OCI-LY7 (cell line): ENCODE data around the gene IFT88. TPM values are rescaled to one million over a fixed set of nuclear protein-coding genes. Genes with fewer than 3 reads are reported as not detected.

Source experiments
- BruUV-seq: library from RNA; stranded (reverse); fragments of 400-500 nt; replicated peaks from 2 replicates; lab custom pipeline; 2021; lab: Mats Ljungman, UMichigan
- CTCF ChIA-PET: fragments of 300-600 bp; sonication (Branson Sonifier 250); formaldehyde crosslinking; loops from one replicate; lab custom pipeline; 2022; ENCODE audit warnings: antibody characterized with exemption; ENCODE audit not compliant: unreplicated experiment; lab: Charles Lee
- POLR2A ChIA-PET: fragments of 300-600 bp; sonication (Branson Sonifier 250); formaldehyde crosslinking; loops from one replicate; lab custom pipeline; 2022; ENCODE audit warnings: antibody characterized with exemption; lab: Charles Lee
- DNase-seq: peaks from one replicate; pipeline ENCODE4 v3.0.0-alpha.2; 2015; ENCODE audit warnings: low spot score
- H2AFZ ChIP-seq: fragments of 200-600 bp; sonication (generic), shearing (Covaris generic); 2 replicates; pipeline ENCODE4 v1.6.1; 2014; ENCODE audit warnings: mild to moderate bottlenecking, antibody characterized with exemption, low read length, moderate library complexity
- H3K27ac ChIP-seq: fragments of 200-600 bp; sonication (generic); 2 replicates; pipeline ENCODE4 v1.5.1; 2014; ENCODE audit warnings: mixed run types, low read depth, mild to moderate bottlenecking, moderate library complexity, low read length, inconsistent platforms; ENCODE audit not compliant: poor library complexity, severe bottlenecking
- H3K36me3 ChIP-seq: fragments of 200-600 bp; sonication (generic); 2 replicates; pipeline ENCODE4 v1.6.1; 2014; ENCODE audit warnings: mild to moderate bottlenecking, antibody characterized with exemption, low read length, moderate library complexity, mixed read lengths; ENCODE audit not compliant: insufficient read depth
- H3K4me1 ChIP-seq: fragments of 200-600 bp; sonication (generic); 2 replicates; pipeline ENCODE4 v1.5.1; 2014; ENCODE audit warnings: mild to moderate bottlenecking, low read length; ENCODE audit not compliant: insufficient read depth, poor library complexity, severe bottlenecking
- H3K4me2 ChIP-seq: fragments of 200-600 bp; sonication (generic); 2 replicates; pipeline ENCODE4 v1.6.1; 2014; ENCODE audit warnings: mild to moderate bottlenecking, low read length
- H3K4me3 ChIP-seq: fragments of 200-600 bp; sonication (generic); 2 replicates; pipeline ENCODE4 v1.5.1; 2014; ENCODE audit warnings: mild to moderate bottlenecking, low read depth, low read length; ENCODE audit not compliant: poor library complexity, severe bottlenecking
- H3K79me2 ChIP-seq: fragments of 200-600 bp; sonication (generic); 2 replicates; pipeline ENCODE4 v1.6.1; 2016; ENCODE audit warnings: low read depth, mild to moderate bottlenecking, low read length, moderate library complexity, mixed read lengths; ENCODE audit not compliant: insufficient read depth
- H3K9me2 ChIP-seq: fragments of 200-600 bp; sonication (generic); 2 replicates; pipeline ENCODE4 v1.6.1; 2016; ENCODE audit warnings: mild to moderate bottlenecking, low read length, mixed read lengths; ENCODE audit not compliant: insufficient read depth
- H3K9me3 ChIP-seq: fragments of 200-600 bp; sonication (generic); 2 replicates; pipeline ENCODE4 v1.6.1; 2014; ENCODE audit warnings: mild to moderate bottlenecking, mixed run types, low read length, mixed read lengths
- H4K20me1 ChIP-seq: fragments of 200-600 bp; sonication (generic); 2 replicates; pipeline ENCODE4 v1.6.1; 2014; ENCODE audit warnings: mild to moderate bottlenecking, antibody characterized with exemption, low read length, moderate library complexity, mixed read lengths; ENCODE audit not compliant: insufficient read depth
- CTCF ChIP-seq: fragments of 200-600 bp; sonication (generic); conservative IDR thresholded peaks from 2 replicates; pipeline ENCODE4 v1.5.1; 2014; ENCODE audit warnings: mild to moderate bottlenecking, antibody characterized with exemption, low read length, moderate library complexity, mixed read lengths
- EZH2phosphoT487 ChIP-seq: fragments of 200-600 bp; sonication (generic); IDR thresholded peaks from 2 replicates; pipeline ENCODE4 v1.6.1; 2018; ENCODE audit warnings: low read depth, borderline replicate concordance, mild to moderate bottlenecking, mixed run types, antibody characterized with exemption, low read length, moderate library complexity, mixed read lengths
- intact Hi-C: fragments of 100-400 bp; cut with micrococcal nuclease; formaldehyde crosslinking; loops from one replicate; pipeline ENCODE4 v1.10.0; 2022; ENCODE audit not compliant: unreplicated experiment
- total RNA-seq, 2 experiments: library from RNA; depleted of rRNA in 1 of 2; stranded (reverse); fragments of >200 nt in 1 of 2; shearing (Covaris generic) in 1 of 2; gene quantifications; 2 replicates each; pipeline ENCODE4 v1.2.3, GENCODE V29; 2014 to 2022

The IFT88 gene
- total RNA-seq, 2 experiments from 2014 or later = 6.1 to 6.9 TPM

- intact Hi-C loops = no loop called here
- POLR2A ChIA-PET = no interaction called here
- H3K4me2 ChIP-seq = no peak overlapping the region
- no peak overlapping the region for H3K4me3 ChIP-seq
- CTCF ChIA-PET = no interaction called here
- no peak overlapping the region for H3K27ac ChIP-seq
- H2AFZ ChIP-seq = no peak overlapping the region
- no peaks in the 10 kb centered on the region for H3K79me2 ChIP-seq
- H3K9me3 ChIP-seq = no peaks in the 10 kb centered on the region
- no peaks in the 10 kb centered on the region for H3K9me2 ChIP-seq
- no peaks in the 10 kb centered on the region for H3K36me3 ChIP-seq
- no peak for DNase-seq
- BruUV-seq = no TSS peak
- no peaks in the 10 kb centered on the region for H3K4me1 ChIP-seq
- TF ChIP-seq CTCF = no peak
- TF ChIP-seq EZH2phosphoT487 = no peak
- H4K20me1 ChIP-seq = no peaks in the 10 kb centered on the region
Measured at GRCh38 chr13:20718958-20719566, 152.1 kb downstream of the IFT88 start.

- POLR2A ChIA-PET = interaction anchor here (0.6 kb wide), 1 partner anchor 67 kb away, joined by 3 read pairs; no protein-coding TSS in a partner anchor
- Histone ChIP-seq H4K20me1 (no peaks in the 10 kb centered on the region), H3K4me1 (no peaks in the 10 kb centered on the region), H3K9me2 (no peaks in the 10 kb centered on the region), H3K4me2 (no peak overlapping the region), H3K79me2 (no peaks in the 10 kb centered on the region), H3K27ac (no peak overlapping the region), H3K4me3 (no peak overlapping the region), H3K36me3 (no peaks in the 10 kb centered on the region), H3K9me3 (no peaks in the 10 kb centered on the region), H2AFZ (no peak overlapping the region)
- intact Hi-C loops = no loop called here
- no TSS peak for BruUV-seq
- DNase-seq = no peak
- no peak for TF ChIP-seq EZH2phosphoT487
- TF ChIP-seq CTCF = no peak
- CTCF ChIA-PET = no interaction called here
Measured at GRCh38 chr13:20719783-20720182, 152.8 kb downstream of the IFT88 start.

GRCh38 chr13:20720499-20720898 lies 153.5 kb downstream of the IFT88 start:
- BruUV-seq = no TSS peak

More at GRCh38 chr13:20720499-20720898, 153.5 kb downstream of the IFT88 start:
- no peaks in the 10 kb centered on the region for H3K4me1 ChIP-seq
- no peak for DNase-seq
- ChIA-PET CTCF (no interaction called here), POLR2A (interaction anchor here (0.6 kb wide), 1 partner anchor 66 kb away, joined by 3 read pairs; no protein-coding TSS in a partner anchor)
- H4K20me1 ChIP-seq = no peaks in the 10 kb centered on the region
- no peaks in the 10 kb centered on the region for H3K36me3 ChIP-seq
- H3K4me2 ChIP-seq = no peak overlapping the region
- TF ChIP-seq EZH2phosphoT487 (no peak), CTCF (no peak)
- no peak overlapping the region for H3K27ac ChIP-seq
- H3K4me3 ChIP-seq = no peak overlapping the region
- no peaks in the 10 kb centered on the region for H3K9me3 ChIP-seq
- H3K9me2 ChIP-seq = no peaks in the 10 kb centered on the region
- H3K79me2 ChIP-seq = no peaks in the 10 kb centered on the region
- intact Hi-C loops = no loop called here
- no peak overlapping the region for H2AFZ ChIP-seq
